ENCODE results near the gene LEPROT. TPM values are rescaled to one million over a fixed set of nuclear protein-coding genes. Genes with fewer than 3 reads are reported as not detected.

LEPROT gene
- total RNA-seq, 1 donor from 2014 or later, result 54.5 TPM

DNA sequence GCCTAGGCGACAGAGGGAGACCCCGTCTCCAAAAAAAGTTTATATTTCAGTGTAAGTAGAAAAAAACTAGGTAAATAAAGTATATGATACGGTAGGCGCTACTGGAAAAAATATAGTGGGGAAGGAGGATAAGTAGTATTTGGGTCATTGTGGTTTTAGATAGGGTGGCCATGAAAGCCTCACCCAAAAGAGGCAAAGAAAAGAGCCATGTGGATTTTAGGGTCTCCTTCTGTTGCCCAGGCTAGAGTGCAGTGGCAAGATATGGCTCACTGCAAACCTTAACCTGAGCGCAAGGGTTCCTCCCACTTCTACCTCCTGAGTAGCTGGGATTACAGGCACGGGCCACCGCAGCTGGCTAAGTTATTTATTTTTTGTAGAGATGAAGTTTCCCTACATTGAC, 17.1 kb downstream of the LEPROT start:
- Mint-ChIP-seq H3K4me1 (ENCODE audit: low read depth) (peaks cover 14% of the 10 kb centered on the region), H3K36me3 (ENCODE audit: insufficient read depth) (peaks cover 4% of the 10 kb centered on the region), H3K4me3 (ENCODE audit: low read depth) (no peak overlapping the region), H3K9me3 (ENCODE audit: low read depth) (peaks cover 3% of the 10 kb centered on the region), H3K27ac (no peak overlapping the region), H3K27me3 (no peaks in the 10 kb centered on the region)
- TF ChIP-seq, protein P1, sequence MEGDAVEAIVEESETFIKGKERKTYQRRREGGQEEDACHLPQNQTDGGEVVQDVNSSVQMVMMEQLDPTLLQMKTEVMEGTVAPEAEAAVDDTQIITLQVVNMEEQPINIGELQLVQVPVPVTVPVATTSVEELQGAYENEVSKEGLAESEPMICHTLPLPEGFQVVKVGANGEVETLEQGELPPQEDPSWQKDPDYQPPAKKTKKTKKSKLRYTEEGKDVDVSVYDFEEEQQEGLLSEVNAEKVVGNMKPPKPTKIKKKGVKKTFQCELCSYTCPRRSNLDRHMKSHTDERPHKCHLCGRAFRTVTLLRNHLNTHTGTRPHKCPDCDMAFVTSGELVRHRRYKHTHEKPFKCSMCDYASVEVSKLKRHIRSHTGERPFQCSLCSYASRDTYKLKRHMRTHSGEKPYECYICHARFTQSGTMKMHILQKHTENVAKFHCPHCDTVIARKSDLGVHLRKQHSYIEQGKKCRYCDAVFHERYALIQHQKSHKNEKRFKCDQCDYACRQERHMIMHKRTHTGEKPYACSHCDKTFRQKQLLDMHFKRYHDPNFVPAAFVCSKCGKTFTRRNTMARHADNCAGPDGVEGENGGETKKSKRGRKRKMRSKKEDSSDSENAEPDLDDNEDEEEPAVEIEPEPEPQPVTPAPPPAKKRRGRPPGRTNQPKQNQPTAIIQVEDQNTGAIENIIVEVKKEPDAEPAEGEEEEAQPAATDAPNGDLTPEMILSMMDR (IDR thresholded peaks at IDR 0.05; ENCODE audit: unreplicated experiment), result no peak
- no peak for DNase-seq (ENCODE audit: low spot score, unreplicated experiment)

DNA sequence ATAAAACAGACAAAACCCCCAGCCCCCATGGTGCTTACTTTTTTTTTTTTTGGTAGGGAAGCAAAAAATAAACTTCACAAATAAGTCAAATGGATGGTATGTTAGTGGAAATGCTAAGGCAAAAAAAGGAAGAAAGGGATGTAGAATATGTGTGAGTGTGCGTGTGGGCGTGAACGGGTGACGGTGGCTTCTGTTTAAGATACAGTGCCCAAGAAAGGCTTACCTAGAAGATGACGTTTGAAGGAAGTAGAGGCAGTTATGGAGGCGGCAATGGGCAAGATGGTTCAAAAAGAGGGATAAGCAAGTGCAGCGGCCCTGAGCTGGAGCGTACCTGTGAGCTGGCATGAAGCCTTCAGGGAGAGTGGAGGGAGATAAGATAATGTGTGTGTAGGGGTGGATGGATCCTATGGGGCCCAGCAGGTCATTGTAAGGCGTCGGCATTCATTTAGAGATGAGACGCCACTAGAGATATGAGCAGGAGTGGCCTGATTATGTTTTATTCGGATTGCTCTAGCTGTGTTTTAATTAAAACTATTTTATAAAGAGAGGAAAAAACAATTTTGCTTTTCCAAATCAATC, 19.9 kb downstream of the LEPROT start:
- Mint-ChIP-seq H3K27ac (no peak overlapping the region), H3K27me3 (no peaks in the 10 kb centered on the region), H3K4me1 (ENCODE audit: low read depth) (peaks cover 16% of the 10 kb centered on the region), H3K9me3 (ENCODE audit: low read depth) (peaks cover 3% of the 10 kb centered on the region), H3K4me3 (ENCODE audit: low read depth) (no peak overlapping the region), H3K36me3 (ENCODE audit: insufficient read depth) (peaks cover 2% of the 10 kb centered on the region)
- DNase-seq (ENCODE audit: low spot score, unreplicated experiment), result no peak
- TF ChIP-seq, protein P1 (IDR thresholded peaks at IDR 0.05; ENCODE audit: unreplicated experiment), result no peak

GRCh38 chr1:65440915-65441314, 20.4 kb downstream of the LEPROT start:
- DNase-seq (ENCODE audit: low spot score, unreplicated experiment), result no peak
- TF ChIP-seq, protein P1 (IDR thresholded peaks at IDR 0.05; ENCODE audit: unreplicated experiment), result no peak
- H3K27ac Mint-ChIP-seq, result no peak overlapping the region
- peaks cover 16% of the 10 kb centered on the region for H3K4me1 Mint-ChIP-seq (ENCODE audit: low read depth)
- no peaks in the 10 kb centered on the region for H3K27me3 Mint-ChIP-seq
- H3K4me3 Mint-ChIP-seq (ENCODE audit: low read depth), result no peak overlapping the region
- peaks cover 3% of the 10 kb centered on the region for H3K9me3 Mint-ChIP-seq (ENCODE audit: low read depth)
- H3K36me3 Mint-ChIP-seq (ENCODE audit: insufficient read depth), result peaks cover 2% of the 10 kb centered on the region

DNA sequence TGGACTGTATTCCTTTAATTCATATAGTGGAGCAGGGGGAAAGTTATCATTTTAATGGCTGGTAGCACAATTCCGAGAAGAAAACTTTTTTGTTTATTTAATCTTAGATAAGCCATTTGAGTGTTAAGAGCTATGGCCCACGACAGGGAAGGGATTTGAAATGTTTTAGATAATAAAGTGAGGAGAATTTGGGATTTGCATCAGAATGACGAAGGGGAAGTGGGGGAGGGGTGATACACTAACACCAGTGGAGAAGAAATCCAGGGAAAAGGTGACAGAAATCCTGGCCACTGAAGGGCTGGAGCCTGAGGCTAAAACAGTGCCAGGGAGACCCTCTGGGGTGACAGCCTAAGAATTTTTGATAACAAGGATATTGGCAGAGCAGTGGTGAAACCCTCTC, 21.0 kb downstream of the LEPROT start:
- TF ChIP-seq, protein P1 (IDR thresholded peaks at IDR 0.05; ENCODE audit: unreplicated experiment), result no peak
- Mint-ChIP-seq H3K4me3 (ENCODE audit: low read depth) (no peak overlapping the region), H3K4me1 (ENCODE audit: low read depth) (peaks cover 16% of the 10 kb centered on the region), H3K36me3 (ENCODE audit: insufficient read depth) (peaks cover 2% of the 10 kb centered on the region), H3K27me3 (no peaks in the 10 kb centered on the region), H3K9me3 (ENCODE audit: low read depth) (peaks cover 3% of the 10 kb centered on the region), H3K27ac (no peak overlapping the region)
- no peak for DNase-seq (ENCODE audit: low spot score, unreplicated experiment)

- no peaks in the 10 kb centered on the region for H3K27me3 Mint-ChIP-seq
Observed at GRCh38 chr1:65442442-65442841, 22.0 kb downstream of the LEPROT start.

More at GRCh38 chr1:65442442-65442841, 22.0 kb downstream of the LEPROT start:
- H3K36me3 Mint-ChIP-seq (ENCODE audit: insufficient read depth), result peaks cover 2% of the 10 kb centered on the region
- peaks cover 3% of the 10 kb centered on the region for H3K9me3 Mint-ChIP-seq (ENCODE audit: low read depth)
- no peak for DNase-seq (ENCODE audit: low spot score, unreplicated experiment)
- no peak overlapping the region for H3K4me3 Mint-ChIP-seq (ENCODE audit: low read depth)
- TF ChIP-seq, protein P1 (IDR thresholded peaks at IDR 0.05; ENCODE audit: unreplicated experiment), result no peak
- no peak overlapping the region for H3K27ac Mint-ChIP-seq
- peaks cover 16% of the 10 kb centered on the region for H3K4me1 Mint-ChIP-seq (ENCODE audit: low read depth)
